NK-92 (cell line): ENCODE measurements around the gene RAI14.

Experiments
- DNase-seq: peaks from one replicate; lab custom pipeline; 2025; ENCODE audit not compliant: unreplicated experiment; lab: John Stamatoyannopoulos, UW

RAI14 gene

GRCh38 chr5:34674187-34674586, 18.1 kb downstream of the RAI14 start:
- DNase-seq: no peak

GRCh38 chr5:34675857-34676256, 19.7 kb downstream of the RAI14 start:
- DNase-seq: no peak

GRCh38 chr5:34676416-34676815, 20.3 kb downstream of the RAI14 start:
- DNase-seq: no peak

- no peak for DNase-seq
These were observed 21.3 kb downstream of the RAI14 start for GRCh38 chr5:34677428-34677827.

- no peak for DNase-seq
These were observed 24.8 kb downstream of the RAI14 start for GRCh38 chr5:34680896-34681295.

- no peak for DNase-seq
These were observed 26.9 kb downstream of the RAI14 start for GRCh38 chr5:34682926-34683623.

GRCh38 chr5:34684281-34684979, 28.3 kb downstream of the RAI14 start:
- no peak for DNase-seq

GRCh38 chr5:34684980-34685352, 28.8 kb downstream of the RAI14 start:
- DNase-seq: no peak

GRCh38 chr5:34685485-34686165, 29.5 kb downstream of the RAI14 start:
- no peak for DNase-seq

- no peak for DNase-seq
These were observed 30.7 kb downstream of the RAI14 start for GRCh38 chr5:34686762-34687268.

GRCh38 chr5:34687269-34688011, 31.3 kb downstream of the RAI14 start:
- no peak for DNase-seq

- no peak for DNase-seq
These were observed 32.1 kb downstream of the RAI14 start for GRCh38 chr5:34688015-34688810.

- DNase-seq: no peak
These were observed 34.2 kb downstream of the RAI14 start for GRCh38 chr5:34690301-34690700.

- DNase-seq: no peak
These were observed 34.8 kb downstream of the RAI14 start for GRCh38 chr5:34690898-34691297.

- DNase-seq: no peak
These were observed 35.2 kb downstream of the RAI14 start for GRCh38 chr5:34691326-34691725.

- DNase-seq: no peak
These were observed 36.7 kb downstream of the RAI14 start for GRCh38 chr5:34692786-34693185.

- no peak for DNase-seq
These were observed 37.9 kb downstream of the RAI14 start for GRCh38 chr5:34694012-34694411.

- DNase-seq: no peak
These were observed 38.6 kb downstream of the RAI14 start for GRCh38 chr5:34694685-34695084.

GRCh38 chr5:34695275-34696027, 39.3 kb downstream of the RAI14 start:
- no peak for DNase-seq
